Left ventricle myocardium inferior (tissue), 1 donor: ENCODE measurements around the gene C7. TPM values are rescaled to one million over a fixed set of nuclear protein-coding genes. Genes with fewer than 3 reads are reported as not detected.

Source experiments
- DNase-seq: peaks from one replicate; pipeline ENCODE4 v3.0.0-alpha.2; 2020
- H3K27ac ChIP-seq: fragments of 200-600 bp; replicated peaks from 2 replicates; pipeline ENCODE4 v1.8.0; 2021
- H3K27me3 ChIP-seq: fragments of 200-600 bp; 2 replicates; pipeline ENCODE4 v1.8.0; 2021; ENCODE audit warnings: low read depth
- H3K36me3 ChIP-seq: fragments of 200-600 bp; 2 replicates; pipeline ENCODE4 v1.8.0; 2021
- H3K4me1 ChIP-seq: fragments of 200-600 bp; 2 replicates; pipeline ENCODE4 v1.8.0; 2021
- H3K4me3 ChIP-seq: fragments of 200-600 bp; 2 replicates; pipeline ENCODE4 v1.8.0; 2021; ENCODE audit warnings: mild to moderate bottlenecking, moderate library complexity
- H3K9me3 ChIP-seq: fragments of 200-600 bp; replicated peaks from 2 replicates; pipeline ENCODE4 v1.8.0; 2021
- CTCF ChIP-seq: fragments of 200-600 bp; IDR thresholded peaks from 2 replicates; pipeline ENCODE4 v1.8.0; 2021; ENCODE audit warnings: antibody characterized with exemption, mild to moderate bottlenecking, borderline replicate concordance
- intact Hi-C: fragments of 100-400 bp; cut with micrococcal nuclease; formaldehyde crosslinking; loops from one replicate; pipeline ENCODE4 v1.11.0; 2022
- total RNA-seq: library from RNA; stranded (reverse); fragmentation: NEBNext Ultra II Directional; extraction: Animal tissue kit (Norgen Biotek cat#: 25700); gene quantifications from one replicate; pipeline ENCODE4 v1.2.1, GENCODE V29; 2021
- donor health status: DM: no; HTN: yes; CAD: no; lungs with severe emphysema.

The C7 gene
- total RNA-seq, 1 donor from 2014 or later, result 175 TPM

GRCh38 chr5:40999142-40999541, 89.8 kb downstream of the C7 start:
- Histone ChIP-seq H3K36me3 (no peaks in the 10 kb centered on the region), H3K27ac (no peak overlapping the region), H3K4me3 (no peak overlapping the region), H3K9me3 (no peaks in the 10 kb centered on the region), H3K27me3 (no peaks in the 10 kb centered on the region), H3K4me1 (no peaks in the 10 kb centered on the region)
- no peak for TF ChIP-seq CTCF
- intact Hi-C loops, result no loop called here
- DNase-seq, result no peak

- no peak overlapping the region for H3K27ac ChIP-seq
- H3K4me3 ChIP-seq, result no peak overlapping the region
- no peaks in the 10 kb centered on the region for H3K4me1 ChIP-seq
- TF ChIP-seq CTCF, result no peak
- H3K27me3 ChIP-seq, result no peaks in the 10 kb centered on the region
- DNase-seq, result no peak
- no peaks in the 10 kb centered on the region for H3K9me3 ChIP-seq
- H3K36me3 ChIP-seq, result no peaks in the 10 kb centered on the region
- intact Hi-C loops, result no loop called here
Observed at GRCh38 chr5:40999966-41000365, 90.7 kb downstream of the C7 start.

GRCh38 chr5:41003670-41004376, 94.5 kb downstream of the C7 start:
- no peak overlapping the region for H3K4me3 ChIP-seq
- no peak overlapping the region for H3K27ac ChIP-seq
- no peaks in the 10 kb centered on the region for H3K27me3 ChIP-seq
- intact Hi-C loops, result no loop called here
- H3K36me3 ChIP-seq, result no peaks in the 10 kb centered on the region
- H3K4me1 ChIP-seq, result no peaks in the 10 kb centered on the region
- H3K9me3 ChIP-seq, result no peaks in the 10 kb centered on the region
- no peak for DNase-seq
- TF ChIP-seq CTCF, result no peak

- intact Hi-C loops, result no loop called here
- no peak for TF ChIP-seq CTCF
- Histone ChIP-seq H3K9me3 (no peaks in the 10 kb centered on the region), H3K36me3 (no peaks in the 10 kb centered on the region), H3K27me3 (no peaks in the 10 kb centered on the region), H3K4me3 (no peak overlapping the region), H3K27ac (no peak overlapping the region), H3K4me1 (no peaks in the 10 kb centered on the region)
- no peak for DNase-seq
Observed at GRCh38 chr5:41004931-41005330, 95.6 kb downstream of the C7 start.

- H3K4me3 ChIP-seq, result no peak overlapping the region
- H3K4me1 ChIP-seq, result no peaks in the 10 kb centered on the region
- intact Hi-C loops, result no loop called here
- no peaks in the 10 kb centered on the region for H3K27me3 ChIP-seq
- TF ChIP-seq CTCF, result no peak
- H3K9me3 ChIP-seq, result no peaks in the 10 kb centered on the region
- H3K36me3 ChIP-seq, result no peaks in the 10 kb centered on the region
- DNase-seq, result no peak
- H3K27ac ChIP-seq, result no peak overlapping the region
Observed at GRCh38 chr5:41009232-41009631, 99.9 kb downstream of the C7 start.
